GM19324 (cell line): ENCODE measurements around the gene CTSE.
A peak's percentile ranks its signal among the peaks of the same experiment; 100 is the strongest.

Source experiments
- ATAC-seq: cut with Tn5 transposase; IDR thresholded peaks from one replicate; pipeline ENCODE4 v1.9.1; 2021; ENCODE audit warnings: mild to moderate bottlenecking, moderate library complexity; ENCODE audit not compliant: unreplicated experiment, low FRiP score

Gene CTSE

DNA sequence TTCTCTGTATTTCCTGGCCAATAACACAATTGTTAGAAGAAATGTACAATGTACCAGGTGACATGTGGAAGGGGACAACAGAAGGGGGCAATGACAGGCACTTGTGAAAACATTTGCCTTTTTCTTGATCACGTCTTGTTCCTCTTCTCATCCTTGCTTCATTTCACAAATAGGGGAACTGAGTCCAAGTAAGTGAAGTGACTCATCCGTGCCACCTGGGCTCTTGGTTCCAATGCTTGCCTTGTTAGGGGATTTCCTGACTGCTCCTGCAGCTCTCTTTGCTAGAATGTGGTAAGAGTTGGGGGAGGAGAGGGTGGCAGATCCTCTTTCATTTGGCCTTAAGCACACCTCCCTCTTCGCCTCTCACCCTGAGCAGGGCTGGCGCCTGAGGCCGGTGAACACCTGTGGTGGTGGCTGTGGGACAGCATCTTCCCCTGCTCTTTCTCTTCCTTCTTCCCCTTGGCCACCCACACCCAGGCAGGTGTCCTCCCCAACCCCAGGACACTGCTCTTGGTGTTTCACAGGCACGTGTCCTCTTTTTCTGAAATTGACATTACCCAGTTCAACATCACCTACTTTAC is 27.1 kb upstream of the CTSE start:
- peak; percentile 89 for ATAC-seq

DNA sequence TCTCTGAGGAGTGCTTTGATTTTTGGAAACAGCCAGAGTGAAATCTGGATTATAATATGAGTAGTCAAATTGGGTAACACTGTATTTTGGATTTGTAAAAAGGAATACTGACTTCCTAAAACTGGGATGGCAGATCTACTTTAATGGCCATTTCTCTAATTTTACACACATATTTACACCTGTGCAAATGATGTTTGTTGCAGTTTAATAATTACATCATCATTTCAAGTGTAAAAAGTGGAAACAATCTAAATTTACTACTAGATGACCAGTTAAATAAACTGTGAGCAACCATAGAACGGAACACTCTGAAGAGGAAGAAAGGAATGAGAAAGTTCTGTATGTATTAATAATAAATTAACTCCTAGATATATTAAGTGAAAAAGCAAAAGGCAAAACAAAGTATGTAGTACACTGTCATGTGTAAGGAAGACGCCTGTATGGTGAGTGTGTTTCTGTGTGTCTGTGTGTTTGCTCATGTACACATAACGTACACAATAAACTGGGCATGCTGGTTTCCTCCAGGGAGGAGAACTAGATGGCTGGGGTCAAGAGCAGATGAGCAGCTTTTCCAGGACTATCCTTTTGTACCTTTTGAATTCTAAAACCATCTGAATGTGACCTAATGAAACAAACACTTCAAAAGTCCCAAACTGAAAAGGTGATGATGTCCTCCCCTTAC is 26.4 kb upstream of the CTSE start:
- no peak for ATAC-seq

DNA sequence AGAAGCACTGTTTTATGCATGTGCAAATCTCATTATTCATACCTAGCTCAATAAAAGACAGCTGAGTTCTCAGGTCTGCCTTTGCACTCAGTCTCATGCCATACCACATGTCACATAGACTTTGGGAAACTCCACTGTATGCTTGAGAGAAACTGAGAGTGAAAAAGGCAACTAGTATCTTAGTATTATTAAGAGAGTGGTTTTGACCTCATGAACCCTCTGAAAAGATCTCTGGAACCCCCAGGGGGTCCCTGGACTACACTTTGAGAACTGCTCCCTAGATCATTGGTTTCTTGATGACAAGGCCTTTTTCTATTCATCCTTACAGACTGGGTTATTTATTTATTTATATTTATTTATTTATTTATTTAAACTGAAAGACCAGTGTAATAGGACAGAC is 25.6 kb upstream of the CTSE start:
- ATAC-seq, result no peak

DNA sequence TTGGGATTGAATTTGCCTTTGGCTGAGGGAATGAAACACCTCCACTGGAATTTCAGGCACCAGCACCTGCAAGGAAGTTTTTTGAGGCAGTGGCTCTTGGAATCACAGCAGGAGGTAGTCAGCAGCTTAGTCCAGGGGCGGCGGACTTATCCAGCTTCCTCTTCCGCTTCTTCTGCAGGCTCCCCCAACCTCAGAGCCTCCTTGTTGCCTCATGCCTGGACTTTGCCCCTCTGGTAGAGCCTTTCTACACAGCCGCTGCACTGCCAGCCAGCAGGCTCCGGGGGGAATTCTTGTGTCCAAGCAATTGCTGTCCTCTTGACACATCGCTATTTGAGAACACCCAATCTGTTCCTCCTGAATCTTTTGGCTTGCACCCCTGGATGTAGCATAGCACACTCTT is 24.9 kb upstream of the CTSE start:
- no peak for ATAC-seq

DNA sequence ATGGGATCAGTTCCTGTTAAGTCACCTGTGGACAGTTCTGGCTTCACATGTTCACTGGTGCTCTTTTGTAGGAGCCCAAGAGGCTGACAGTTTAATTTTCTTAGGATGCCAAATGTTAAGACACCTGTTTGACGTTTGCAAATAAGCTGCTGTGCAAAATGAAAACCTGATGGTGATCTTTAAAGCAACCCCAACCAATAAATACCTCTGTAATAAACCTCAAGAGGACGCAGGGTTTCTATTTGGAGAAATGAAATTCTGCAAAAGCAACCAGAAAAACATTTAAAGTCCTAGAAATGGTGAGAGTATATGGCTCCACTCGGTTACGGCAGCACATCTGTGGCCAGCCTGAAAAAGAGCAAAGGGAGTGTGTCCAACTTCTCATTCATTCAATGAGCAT is 23.6 kb upstream of the CTSE start:
- no peak for ATAC-seq

DNA sequence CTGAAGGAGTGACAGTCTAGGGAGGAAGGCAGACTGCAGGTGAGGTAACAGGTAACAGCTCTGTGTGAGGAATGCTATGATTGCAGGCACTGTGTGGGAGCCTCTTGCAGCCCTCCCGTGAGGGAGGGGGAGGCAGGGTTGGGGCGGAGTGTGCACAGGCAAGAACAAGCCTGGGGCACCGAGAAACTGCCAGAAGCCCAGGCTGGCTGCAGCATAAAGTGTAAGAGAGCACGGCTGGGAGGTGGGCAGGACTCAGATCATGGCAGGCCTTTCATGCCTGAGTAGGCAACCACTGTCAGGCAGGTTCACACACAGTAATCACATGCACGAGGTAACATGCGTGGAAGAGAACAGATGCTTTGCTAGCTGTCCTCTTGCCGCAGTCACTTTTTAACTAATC is 17.9 kb upstream of the CTSE start:
- peak; percentile 84 for ATAC-seq

DNA sequence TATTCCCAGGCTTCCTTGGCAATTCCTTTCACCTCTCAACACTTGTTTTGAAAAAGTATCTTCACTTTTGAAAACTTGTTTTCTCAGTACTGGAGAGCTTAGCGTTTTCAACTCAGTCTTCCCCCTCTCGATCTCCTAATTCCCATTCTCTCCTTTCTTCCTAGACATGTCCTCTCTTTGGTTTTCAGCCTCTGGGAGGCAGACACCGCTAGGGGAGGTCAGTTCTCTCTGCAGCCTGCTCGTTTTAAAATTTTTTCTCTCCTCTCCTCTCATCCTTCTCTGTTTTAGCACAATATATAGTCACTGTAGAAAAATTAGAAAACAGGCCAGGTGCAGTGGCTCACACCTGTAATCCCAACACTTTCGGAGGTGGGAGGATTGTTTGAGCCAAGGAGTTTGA is 16.6 kb upstream of the CTSE start:
- ATAC-seq, result no peak

DNA sequence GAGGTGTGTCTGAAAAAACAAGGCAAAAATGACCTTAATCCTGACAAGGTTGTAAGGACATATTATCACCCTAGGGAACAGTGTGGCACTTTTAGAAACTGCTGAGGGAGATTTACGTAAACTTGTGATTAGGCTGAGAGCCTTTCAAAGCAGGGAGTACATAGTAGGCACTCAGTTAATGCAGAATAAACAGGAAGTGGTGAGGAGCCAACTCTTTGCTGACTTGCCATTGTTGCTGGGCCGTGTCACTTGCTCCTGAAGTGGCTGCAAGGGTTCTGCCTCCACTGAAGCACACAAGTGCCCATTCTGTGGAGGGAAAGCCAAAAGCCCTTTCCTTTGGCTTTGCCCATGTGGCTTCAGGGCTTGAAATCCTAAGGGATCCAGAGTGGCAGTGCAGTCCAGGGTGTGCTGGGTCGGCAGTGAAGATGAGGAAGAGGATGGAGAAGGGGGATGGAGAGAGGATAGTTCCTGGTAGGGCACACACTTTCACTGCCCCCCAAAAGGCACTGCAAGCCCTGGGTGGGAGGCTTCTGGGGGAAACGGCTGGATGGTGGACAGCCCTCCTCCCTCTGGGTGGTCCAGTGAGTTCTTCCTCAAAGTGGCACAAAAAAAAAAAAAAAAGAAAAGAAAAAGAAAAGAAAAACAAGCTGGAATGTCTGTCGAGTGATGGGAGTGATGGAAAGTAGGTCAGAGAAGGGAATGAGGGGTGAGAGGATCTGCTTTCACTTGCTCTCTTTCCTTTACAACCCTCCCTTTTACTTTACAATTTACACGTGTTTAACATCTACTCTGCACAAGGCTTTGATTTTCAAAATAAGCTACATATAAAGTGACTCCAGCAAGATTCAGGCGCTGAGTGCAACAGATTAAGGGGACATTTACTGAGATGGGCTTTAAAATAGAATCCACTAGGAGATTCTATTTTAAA is 15.6 kb upstream of the CTSE start:
- ATAC-seq, result no peak

DNA sequence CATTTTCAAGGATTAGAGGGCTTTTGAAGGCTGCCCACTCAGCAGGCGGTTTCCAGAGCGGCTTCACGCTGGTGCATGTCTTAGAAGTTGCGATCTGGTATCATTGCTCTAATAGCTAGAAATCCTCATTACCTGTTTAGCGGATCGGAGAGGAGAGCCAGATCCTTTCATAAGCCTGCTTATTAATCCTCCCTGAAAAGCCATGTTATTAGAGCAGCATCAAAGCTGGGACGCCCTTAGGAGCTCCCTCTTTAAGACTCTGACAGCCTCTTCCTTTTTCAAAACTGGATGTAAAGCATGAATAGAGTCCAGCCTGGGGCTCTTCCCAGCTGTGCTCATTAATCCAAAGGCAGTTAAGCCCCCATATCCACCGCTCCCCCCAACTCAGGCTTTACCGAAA is 13.9 kb upstream of the CTSE start:
- no peak for ATAC-seq

DNA sequence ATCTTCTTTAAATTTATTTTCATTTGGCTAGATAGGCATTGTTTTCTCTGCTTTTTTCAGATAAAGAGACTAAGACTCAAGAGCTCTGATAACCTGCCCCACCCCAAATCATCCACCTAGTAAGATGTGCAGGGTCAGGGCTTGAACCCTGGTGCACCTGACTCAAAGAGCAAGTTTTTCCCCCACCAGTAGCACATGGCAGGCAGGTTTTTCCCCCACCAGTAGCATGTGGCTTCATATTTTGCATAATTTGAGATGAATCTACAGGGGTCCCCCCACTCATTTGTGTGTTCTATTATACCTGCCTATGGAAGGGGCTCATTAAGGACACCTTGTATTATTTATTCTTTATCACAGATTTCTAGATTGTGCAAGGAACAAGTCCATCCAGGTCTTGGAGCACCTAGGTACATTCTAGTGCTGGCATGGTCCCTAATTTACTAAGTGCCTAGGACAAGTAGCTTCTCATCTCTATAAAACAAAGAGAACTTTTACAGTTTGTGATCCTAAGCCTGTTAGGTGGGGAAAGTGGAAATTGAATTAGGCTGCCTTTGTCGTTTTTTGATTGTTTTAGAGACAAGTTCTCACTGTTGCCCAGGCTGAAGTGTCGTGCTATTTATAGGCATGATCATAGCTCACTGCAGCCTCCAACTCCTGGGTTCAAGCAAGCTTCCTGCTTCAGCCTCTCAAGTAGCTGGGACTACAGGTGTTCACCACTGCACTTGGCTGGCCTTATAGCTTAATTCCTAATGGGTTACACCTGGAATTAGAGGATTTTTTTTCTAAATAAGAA is 13.2 kb upstream of the CTSE start:
- no peak for ATAC-seq

DNA sequence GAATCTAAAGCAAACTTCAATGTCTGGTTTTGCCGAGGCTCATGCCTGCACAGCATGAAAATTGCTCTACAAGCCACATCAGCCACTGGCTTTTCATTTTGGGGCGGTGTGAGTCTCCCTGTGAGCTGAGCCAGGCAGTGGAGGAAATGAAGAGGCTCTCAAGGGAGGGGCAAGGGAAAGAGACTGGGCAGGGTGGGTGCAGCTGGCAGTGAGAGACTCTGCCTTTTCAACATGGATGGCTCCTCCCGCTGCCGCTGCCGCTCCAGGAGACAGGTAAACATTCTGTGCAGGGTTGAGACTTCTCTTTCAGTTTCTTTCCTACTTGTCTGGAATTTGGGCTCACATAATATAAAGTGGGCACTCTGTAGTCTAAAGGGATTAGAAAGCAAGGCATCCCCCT is 11.3 kb upstream of the CTSE start:
- ATAC-seq, result peak; percentile 63

DNA sequence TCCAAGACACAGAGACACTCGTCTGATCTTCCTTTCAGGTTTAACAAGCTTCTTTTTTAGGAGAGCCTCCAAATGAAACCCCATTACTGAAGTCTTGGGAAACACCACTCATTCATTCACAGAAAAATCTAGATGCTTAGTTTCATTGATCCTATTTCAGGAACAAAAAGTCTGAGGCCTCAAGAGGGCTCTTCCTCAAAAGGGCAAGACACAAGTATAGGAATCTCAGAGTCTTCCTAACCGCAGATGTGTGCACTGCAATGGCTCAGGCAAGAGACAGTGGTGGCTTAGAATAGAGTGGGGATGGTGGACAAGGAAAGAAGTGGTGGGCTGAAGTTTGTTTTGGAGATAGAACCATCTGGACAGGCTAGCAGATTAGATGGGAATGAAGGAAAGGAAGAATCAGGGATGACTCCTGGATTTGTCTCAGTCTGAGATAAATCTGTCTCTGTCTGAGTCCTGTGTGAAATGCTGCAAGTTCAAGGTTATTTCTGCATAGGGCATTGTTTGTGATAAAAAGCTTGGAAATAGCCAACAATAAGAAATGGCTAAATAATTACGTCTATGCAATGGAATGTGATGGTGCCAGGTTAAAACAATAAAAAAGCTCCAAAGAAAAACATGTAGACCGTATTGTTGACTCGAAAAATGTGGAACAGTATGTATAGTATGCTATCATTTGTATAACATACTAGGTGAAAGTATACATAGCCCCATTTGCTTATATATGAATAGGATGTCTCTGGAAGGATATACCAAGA is 8.9 kb upstream of the CTSE start:
- no peak for ATAC-seq

DNA sequence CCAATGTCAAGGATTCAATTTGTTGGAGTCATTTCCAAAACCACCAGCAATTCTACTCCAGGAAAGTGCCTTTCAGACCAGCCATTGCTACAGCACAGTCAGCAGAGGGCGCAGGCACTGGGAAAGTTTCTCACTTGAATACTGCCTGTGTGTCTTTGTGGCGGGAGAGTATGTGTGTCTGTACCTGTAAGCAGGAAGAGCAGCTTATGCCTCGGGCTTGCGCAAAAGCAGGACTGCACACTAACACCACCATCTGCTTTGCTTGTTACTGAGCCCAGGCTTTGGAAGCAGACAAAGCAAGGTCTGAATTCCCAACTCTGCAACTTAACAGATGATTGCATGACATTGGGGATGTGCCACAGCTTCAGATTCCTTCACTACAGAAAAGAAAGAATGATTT is 7.0 kb upstream of the CTSE start:
- ATAC-seq, result no peak

DNA sequence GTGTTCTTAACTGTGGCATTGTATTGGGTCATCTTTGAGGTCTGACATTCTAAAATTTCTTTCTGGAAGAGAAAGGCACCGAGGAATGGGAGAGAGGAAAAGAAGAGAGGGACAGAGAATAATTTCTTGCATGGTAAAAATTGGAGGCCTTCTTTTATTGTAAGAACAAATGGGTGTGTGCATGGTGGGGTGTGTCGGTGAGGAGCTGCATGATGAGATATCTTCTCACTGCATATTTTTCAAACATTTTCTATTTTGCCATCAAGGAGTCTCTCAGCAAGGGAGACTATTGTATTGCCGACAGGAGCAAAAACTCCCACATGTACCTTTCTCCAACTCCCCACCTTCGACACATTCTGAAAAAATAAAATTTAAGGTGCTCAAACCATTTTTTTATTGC is 6.5 kb upstream of the CTSE start:
- no peak for ATAC-seq

DNA sequence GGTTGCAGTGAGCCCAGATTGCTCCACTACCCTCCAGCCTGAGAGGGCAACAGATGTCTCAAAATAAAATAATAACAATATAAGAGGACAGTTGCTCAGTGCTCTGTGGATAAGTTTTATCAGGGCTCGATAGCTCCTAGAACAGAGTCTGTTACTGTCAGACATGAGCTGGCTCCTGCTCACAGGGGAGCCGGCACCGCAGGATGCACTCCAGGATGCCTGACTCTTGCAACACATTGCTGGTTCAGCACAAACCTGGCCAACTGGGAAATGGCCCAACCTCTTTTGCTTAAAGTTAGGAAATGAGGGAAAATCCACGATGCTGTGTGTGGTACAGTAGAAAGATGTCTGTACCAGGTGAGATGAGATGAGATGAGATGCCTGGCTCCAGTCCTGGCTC is 5.8 kb upstream of the CTSE start:
- ATAC-seq, result no peak

DNA sequence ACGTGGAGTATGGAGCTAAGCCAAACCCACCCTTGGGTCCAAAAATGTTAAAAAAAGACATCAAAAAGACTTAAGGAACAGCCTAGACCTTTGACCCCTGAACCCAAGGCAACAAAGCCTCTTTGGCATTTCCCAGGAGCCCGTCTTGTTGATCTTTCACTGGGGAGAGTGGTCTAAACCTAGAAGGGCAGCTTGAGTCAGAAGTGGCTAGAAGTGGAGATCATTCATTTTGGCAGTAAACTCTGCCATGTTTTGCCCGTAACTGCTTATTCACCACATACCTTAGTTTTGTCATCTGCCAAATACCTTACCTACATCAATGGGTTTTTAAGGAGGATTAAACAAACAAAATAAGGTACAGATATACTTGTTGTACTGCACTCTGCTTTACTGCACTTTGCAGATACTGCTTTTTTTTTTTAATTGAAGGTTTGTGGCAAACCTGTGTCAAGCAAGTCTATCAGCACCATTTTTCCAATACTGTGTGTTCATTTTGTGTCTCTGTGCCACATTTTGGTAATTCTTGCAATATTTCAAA is 1.7 kb upstream of the CTSE start:
- ATAC-seq, result no peak

DNA sequence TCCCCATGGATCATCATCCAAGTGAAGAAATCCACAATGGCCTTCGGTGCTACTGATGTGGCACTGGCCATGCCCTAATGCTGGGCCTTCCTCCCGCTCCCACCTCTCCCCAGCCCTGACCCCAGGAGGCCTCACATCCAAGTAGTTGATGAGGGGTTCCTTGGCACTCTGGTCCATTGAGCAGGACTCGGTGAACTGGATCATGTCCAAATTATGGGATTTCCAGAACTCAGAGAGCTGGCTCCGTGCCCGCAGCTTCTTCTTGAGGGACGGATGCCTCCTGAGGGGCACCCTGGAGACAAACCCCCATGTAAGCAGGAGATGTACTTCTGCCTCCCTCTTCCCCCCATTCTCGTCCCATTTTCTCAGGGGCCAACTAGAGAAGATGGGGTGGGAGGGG is 929 bp downstream of the CTSE start:
- ATAC-seq, result no peak

DNA sequence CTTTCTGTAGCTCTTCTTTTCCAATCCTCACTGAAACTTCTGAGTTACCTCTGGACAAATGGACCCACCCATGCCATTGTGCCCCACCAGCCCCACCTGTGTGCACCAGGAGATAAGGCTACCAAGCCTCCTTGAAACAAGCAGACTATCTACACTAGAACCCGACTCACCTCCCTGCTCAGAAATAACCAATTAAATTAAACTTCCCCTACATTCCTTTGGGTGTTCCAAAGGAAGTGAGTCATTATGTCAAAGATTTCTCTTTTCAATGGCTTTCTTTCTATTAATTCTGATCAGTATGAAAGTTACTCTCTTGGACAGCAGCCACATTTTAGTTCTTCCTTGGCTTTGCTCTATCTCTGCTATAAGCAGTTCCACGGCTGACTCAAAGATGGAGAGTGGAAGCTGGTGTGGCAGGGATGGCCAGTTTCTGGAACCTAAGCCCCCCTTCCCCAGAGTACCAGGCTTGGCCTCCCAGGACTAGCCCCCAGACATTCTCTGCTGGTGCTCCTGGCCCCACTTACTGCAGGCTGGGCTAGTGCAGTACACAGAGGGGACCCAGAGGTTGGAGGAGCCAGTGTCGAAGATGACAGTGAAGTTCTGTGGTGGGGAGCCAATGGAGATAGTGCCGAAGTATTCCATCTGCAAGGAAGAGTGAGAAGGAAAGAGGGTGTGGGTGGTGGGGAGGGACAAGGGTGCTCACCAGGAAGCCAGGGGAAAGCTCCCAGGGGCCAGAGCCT is 1.9 kb downstream of the CTSE start:
- ATAC-seq, result no peak

DNA sequence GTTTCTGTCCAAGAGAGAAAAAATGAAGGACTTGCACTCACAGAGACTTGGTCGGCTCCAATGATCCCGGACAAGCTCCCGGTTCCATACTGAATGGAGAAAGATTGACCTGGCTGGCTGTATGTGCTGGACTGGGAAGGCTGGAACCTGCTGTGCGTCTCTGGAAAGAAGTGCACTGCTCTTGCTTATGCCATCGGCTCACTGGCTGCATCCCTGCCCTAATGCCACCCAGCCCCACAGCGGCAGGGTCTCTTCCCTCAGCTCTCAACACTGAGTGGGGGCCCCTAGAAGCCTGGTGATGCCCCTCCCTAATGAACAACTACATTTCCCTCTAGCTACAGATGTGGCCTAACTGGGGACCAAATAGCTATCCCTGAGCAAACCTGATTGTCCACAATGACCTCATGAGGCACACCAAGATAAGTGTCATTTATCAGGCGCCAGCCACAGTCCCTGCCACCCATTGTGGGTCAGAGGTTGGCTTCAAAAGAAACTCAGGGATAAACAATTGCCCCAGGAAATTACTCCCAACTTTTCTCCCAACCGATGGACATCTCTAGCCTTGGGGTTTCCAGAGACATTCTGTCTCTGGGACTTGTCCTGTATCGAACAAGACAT is 2.6 kb downstream of the CTSE start:
- no peak for ATAC-seq
